NCI-H2227 treated with DMSO at 0.1 percent for 48 hours (cell line): ENCODE data around the gene CUX1.

Experiments used
- DNase-seq: peaks from one replicate; lab custom pipeline; 2025; lab: John Stamatoyannopoulos, UW

CUX1 gene

DNA sequence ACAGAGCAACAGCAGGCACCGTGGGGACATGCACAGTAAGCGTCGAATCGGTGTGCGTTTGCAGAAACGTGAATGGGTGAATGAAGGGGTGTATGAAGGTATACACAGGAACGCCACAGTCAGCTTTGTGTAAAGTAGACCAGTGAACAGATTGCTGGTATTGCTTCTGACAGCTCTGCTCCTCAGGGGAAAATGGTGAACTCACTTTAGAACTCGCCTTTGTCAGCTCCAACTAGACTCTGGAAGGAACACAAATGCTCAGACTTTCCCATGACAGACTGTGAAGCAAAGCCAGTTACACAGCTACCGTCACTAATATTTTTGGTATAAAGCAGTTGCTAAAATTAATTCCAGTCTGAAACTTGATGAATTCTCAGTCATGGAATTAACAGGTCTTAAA is 78.9 kb downstream of the CUX1 start:
- DNase-seq, result no peak

DNA sequence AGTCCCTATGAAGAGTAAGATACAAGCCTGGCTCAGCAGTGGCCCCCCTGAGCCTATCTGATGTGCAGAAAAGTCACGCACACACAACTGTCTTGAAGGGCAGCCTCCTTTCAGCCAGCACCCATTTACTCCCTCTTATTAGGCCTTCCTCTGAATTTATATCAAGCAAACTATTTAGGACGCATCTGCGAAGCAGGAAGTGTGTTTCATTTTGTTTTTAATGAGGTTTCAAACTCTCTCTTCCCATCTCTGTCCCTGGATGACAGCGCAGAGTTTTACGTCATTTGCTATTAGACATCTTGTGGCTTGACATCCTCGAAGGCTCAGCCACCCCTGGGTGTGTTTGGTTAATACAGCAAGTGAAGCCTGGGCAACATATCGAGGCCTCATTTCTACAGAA is 79.5 kb downstream of the CUX1 start:
- DNase-seq, result no peak

DNA sequence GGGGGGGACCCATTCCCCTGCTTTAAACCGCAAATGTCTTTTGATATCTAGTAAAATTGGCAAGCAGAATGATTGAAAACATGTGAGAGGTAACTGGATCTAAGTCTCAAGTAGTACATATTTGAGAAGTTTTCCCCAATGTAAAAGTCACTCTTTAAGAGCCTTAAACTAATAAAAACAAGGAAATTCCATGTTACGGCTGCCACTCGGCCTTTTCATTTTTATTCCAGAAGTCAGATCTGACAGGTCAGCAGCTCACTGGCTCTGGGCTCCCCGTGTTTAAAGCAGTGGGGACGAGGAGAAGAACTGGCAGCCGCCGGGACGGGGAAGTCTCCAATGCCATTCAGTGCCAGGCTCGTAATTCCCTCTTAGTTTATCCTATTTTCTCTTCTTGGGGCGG is 80.7 kb downstream of the CUX1 start:
- DNase-seq, result no peak

DNA sequence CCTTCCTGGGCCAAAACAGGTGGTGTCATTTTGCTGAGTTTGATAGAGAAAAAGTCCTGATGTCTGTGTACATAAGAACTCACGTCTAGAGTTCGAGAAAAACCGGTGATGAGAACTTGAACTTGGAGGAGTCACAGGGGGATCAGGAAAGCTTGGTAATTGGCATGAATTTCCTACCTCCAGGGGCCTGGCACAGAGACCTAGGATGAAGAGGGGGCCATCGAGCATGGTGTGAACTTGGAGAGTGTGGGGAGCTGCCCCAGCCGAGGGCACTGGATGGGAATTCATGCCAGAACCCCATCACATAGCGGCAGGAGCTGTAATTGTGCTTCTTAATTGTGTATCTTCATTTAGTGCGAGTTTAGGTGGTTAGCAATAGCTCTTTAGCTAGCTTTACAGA is 82.2 kb downstream of the CUX1 start:
- no peak for DNase-seq

DNA sequence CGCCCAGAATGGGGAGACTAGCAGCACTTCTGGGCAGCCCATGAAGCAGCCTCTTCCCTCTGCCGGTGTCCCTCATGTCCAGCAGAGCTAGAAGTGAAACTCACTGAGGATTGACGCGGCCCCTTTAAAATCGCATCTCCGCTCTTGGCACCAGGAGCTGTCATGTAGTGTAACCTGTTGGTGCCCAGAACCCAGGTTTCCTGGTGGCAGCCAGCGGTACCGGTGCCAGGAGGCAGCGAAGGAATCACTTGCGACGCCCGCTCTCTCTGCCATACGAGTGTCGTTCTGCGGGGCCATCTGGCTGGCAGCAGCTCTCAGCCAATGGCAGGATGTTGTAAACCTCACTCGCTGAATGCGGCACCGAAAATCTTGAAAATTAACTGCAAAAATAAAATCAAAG is 82.7 kb downstream of the CUX1 start:
- no peak for DNase-seq

DNA sequence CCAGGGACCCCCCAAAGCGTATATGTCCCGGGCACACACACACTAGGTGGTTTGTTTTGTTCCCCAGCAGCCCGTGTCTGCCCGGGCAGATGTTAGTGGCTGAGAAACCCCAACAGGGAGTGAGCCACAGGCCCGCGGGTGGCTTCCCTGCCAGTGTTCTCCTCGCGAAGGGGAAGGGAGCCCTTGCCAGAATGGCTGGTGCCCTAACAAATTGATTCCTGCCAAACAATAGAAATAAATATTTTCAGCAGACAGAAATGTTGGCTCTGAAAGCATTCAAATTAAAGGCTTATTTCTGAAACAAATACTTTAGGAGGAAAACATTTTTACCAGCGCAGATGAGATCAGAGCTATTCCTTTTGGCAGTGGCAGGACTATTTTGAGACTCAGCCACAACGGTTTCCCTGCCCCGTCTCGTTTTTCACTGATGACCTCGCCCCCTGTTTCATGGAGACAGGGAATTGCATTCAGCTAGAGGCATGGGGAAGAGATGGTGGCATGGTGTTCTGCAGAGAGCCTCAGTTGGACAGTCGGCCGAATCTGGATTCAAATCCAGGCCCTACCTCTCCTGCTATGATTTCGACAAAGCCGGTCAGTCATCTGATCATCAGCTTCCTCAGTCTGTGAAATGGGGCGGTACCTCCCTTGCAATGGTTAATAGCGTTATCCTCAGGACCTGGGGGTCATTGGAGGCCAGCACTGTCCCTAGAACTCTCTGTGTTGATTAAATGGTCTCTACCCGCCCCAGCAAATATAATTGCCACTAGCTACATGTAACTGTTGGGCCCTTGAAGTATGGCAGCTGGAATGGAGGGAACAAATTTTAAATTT is 84.5 kb downstream of the CUX1 start:
- DNase-seq, result no peak

DNA sequence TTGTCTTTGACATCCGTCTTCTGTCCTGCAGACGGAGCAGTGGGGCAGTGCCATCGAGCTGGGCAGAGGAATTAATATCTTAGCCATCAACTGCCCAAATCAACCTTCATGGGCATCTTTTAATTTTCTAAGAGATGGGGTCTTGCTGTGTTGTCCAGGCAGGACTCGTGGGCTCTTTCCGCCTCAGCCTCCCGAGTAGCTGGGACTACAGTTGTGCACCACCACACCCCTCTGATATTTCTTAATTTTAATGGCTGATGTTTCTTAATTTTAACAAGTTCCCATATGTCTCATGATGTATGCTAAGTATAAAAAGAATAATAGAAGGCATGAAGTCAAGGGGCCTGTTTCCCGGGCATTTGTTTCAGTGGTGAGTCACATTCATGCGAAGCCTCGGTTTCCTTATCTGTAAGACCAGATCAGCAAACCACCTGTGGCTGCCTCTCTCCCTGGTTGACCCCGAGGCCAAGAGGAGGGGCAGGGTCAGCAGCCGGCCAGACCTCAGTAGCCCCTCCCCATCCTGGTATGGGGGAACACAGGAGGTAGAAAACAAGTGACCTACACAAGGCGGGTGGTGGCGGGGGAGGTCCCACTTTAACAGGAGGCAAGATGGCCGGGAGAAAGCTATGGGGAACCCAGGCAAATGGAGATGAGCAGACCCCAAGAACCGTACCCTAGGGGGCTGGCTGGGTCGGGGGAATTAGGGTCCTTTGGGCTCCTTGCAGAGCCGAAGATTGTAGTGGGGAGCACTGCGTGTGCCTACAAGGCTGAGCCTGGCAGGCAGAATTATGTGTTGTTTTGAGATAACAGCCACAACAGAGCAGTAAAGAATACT is 85.5 kb downstream of the CUX1 start:
- no peak for DNase-seq

DNA sequence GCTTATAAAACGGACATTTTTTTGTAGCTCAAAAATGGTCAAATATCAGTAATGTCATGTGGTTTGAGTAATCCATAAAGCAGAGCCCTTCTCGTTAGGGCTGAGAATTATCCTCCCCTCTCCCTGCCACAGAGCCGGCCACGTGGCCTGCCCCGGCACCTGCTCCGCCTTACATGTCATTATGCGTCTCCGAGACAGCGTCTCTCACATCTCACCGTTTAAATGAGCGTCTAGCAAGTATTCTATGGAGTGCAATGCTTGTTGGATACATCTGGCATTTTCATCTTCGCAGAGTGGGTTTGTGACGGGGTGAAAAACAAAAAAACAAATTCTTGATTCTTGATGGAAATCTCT is 86.1 kb downstream of the CUX1 start:
- DNase-seq, result no peak

DNA sequence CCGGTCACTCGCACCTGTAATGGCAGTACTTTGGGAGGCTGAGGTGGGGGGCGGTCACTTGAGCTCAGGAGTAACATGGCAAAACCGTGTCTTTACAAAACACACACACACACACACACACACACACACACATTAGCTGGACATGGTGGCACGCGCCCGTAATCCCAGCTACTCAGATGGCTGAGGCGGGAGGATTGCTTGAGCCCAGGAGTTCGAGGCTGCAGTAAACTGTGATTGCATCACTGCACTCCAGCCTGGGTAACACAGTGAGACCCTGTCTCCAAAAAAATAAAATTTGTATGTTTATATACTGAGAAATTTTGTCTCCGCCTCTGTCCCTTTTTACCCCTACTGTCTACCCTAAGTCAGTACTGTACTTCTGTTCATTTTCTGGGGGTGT is 86.6 kb downstream of the CUX1 start:
- no peak for DNase-seq

DNA sequence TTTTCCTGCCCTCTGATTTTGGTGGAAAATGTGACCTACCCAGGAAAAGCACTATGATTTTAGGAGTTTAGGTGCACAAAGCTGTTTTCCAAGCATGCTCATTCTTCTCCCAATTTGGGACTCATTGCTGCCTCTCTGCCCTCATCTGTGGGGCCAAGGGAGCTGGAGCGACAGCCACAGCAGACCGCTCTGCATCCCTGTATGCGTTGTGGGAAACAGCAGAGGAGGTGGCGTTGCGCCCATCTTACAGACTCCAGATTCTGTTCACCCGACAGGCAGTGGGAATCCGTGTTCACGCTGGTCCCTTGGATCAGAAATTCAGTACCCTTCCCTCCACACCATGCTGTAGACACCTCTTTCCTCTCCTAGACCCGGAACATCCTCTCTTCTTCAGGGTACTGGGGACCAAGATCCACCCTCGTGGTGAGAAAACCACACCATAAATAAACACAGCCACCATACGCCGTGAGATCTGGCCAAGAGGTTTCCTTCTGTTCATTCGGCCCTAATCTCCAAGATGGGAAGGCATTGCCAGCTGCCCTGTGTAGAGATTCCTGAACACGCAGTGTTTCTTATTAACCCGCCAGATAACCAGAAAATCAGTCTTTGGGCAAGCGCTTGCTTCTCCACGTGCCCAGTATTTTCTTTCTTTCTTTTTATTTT is 87.9 kb downstream of the CUX1 start:
- DNase-seq, result no peak

DNA sequence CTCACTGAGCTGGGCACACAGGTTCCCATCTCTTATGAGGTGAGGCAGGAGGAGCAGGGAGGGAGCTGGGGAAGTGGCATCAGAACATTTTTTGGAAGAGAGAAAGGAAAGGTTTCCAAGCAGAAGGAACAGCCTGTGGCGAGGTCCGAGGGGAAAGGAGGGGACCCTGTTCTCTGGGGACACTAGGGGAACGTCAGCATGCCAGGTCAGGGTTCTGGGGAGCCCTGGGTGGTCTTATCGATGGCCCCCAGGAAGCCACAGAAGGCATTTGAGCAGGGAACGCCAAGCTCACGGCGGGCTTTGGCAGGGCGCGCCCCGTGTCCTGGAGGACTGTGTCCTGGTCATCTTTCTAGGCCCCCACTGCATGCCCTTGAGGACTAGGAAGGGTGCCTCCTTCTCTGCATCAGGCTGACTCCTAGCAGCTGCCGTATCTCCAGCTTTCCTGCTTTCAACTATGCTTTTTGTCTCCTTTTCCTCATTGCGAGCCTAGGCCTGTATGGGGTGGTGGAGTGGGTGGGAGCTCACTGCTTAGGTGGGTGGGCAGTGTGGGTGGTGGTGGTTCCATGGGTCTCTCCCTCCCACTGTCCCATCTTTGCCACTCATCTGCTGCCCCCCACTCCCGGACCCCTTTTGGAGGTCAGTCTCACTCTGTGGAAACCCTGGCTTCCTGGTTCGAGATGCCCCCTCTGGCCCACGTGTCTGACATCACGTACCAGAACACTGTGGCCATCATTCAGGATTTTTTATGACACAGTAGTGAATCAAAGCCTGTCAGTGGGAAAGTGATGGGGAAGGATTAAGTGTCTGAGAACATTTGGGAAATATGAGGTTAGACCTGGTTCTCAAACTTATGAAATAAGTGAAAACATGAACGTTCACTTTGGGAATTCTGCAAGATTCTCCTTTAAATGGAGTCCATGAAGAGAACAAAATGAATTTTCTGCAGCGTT is 89.1 kb downstream of the CUX1 start:
- DNase-seq, result no peak

DNA sequence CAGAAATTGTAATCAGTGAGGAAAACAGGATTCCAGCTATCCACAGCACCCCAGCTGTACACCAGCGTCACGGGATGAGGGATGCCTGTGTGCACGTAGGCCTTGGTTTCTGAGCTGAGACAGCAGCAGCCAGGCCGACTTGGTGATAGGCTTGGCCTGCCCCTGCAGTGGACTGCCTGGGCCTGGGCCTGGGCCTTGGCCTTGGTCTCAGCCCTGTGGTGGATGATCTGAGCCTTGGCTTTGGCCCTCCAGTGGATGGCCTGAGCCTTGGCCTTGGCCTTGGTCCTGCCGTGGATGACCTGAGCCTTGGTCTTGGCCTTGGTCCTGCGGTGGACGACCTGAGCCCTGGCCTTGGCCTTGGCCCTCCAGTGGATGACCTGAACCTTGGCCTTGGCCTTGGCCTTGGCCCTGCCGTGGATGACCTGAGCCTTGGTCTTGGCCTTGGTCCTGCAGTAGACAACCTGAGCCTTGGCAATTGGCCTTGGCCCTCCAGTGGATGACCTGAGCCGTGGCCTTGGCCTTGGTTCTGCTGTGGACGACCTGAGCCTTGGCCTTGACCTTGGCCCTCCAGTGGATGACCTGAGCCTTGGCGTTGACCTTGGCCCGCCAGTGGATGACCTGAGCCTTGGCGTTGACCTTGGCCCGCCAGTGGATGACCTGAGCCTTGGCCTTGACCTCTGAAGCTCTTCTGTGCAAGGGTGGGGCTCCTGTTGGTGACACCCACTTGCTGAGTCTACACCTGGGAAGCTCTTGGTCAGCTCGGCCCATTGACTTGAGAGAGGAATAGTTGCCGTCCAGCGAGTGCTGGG is 93.8 kb downstream of the CUX1 start:
- no peak for DNase-seq

DNA sequence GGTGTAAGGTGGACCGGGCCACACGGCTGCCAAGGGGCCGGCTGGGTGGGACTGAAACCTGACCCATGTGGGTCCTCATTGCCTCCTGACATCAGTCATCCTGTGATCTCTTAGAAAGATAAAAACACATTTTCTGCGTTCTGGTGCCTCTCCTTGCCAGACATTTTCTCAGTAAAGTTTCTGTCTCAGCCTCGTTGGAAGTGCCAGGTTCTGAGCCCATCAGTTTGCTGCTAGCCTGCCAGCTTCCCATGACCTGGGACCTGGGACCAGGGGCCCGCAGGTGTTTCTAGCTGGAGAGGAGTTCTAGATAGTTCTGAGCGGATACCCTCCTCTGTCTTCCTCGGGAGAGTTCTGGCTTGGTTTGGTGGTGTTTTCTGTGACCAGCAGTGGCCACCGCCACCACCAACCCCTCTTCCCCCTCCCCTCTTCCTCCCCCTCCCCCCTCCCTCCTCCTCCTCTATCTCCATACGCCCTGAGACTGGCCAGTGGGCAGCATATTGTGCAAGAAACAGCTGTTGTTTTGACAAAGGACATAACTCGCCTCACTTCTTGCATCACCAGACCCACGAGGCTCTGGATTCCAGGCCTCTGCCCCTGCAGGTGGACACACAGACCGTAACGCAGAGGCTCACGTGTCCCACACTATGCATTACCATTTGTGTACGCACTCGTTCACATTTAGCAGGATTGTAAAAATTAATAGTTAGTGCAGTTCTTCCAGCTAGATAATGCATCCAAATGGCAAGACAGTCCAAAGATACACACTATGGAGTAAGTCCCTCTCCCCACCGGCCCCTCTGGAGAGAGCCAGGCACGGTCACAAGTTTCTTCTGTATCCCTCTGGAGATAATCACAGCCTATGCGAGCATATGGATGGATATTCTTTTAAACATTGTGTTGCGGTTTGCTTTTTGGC is 94.6 kb downstream of the CUX1 start:
- DNase-seq, result no peak

DNA sequence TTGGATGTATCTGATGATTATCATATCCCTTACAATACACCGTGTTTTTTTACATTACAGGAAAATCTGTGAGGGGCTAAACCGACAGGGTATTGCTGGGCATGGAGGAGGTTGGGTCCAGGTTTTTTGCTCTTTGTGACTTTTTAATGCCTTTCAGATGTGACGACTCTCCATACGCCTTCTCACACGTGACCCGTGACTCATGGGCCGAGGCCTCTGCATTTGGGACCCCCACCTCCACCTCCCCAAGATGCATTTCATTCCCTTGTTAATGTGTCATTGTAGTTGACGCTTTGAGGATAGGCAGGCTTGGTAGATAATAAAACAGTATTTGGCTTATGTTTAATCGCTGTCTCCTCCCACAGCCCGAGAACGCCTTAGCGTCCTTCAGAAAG is 95.3 kb downstream of the CUX1 start:
- DNase-seq, result no peak

DNA sequence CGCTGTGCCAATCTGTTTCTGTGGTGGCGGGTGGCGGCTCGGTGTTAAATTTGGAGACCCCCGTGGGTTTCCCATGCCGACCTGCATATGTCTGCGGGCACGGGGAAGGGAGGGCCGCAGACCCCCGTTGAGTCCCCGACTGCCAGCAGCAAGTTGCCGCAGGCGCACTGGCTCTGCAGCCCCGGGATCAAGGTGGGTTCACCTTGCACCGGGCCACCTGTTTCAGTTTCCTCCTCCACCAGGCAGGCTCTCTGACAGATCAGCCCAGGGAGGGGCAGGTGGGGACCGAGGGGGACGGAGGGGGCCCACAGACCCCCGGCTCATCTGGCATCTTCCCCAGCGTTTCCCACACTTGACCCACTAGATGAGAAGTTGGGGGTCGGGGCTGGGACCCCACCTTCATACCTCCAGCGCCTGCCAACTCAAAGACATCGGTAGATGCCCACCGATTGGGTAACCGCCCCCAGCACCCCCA is 95.9 kb downstream of the CUX1 start:
- no peak for DNase-seq

DNA sequence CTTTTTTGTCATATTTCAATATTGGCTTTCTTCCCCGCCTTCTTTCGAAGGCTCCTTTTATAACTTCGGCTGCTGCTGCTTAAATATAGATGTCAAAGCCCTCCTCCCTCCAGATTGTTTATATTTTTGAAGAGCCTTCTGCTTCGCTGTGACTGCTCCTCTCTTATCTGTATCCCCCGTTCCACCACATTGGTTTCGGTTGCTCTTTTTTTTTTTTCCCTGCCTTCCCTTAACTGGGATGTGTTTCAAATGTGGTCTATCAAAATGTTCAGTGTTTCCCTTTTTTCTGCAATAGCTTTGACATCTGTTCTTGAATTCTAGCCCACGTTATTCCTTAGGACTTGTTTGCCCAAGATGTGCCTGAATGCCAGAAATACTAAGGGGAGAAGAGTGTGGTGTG is 96.4 kb downstream of the CUX1 start:
- DNase-seq, result no peak

DNA sequence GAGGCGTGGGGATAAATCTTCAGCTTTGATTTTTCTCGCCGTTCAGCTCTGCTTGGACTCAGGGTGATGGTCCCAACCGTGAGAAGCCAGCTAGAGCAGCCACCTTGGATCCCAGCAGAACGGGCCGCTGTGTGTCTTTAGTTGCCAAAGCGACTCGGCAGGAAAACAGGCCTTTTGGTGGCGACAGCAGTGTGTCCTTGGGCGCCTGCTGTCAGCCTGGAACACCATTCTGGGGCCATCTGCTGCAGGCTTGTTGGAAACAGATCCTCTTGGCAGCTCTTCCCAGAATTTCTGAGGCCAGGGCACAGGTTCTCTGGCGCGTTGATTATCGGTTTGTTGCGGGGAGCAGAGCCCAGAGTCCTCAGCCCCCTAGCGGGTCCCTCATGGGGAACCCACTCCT is 97.6 kb downstream of the CUX1 start:
- no peak for DNase-seq

DNA sequence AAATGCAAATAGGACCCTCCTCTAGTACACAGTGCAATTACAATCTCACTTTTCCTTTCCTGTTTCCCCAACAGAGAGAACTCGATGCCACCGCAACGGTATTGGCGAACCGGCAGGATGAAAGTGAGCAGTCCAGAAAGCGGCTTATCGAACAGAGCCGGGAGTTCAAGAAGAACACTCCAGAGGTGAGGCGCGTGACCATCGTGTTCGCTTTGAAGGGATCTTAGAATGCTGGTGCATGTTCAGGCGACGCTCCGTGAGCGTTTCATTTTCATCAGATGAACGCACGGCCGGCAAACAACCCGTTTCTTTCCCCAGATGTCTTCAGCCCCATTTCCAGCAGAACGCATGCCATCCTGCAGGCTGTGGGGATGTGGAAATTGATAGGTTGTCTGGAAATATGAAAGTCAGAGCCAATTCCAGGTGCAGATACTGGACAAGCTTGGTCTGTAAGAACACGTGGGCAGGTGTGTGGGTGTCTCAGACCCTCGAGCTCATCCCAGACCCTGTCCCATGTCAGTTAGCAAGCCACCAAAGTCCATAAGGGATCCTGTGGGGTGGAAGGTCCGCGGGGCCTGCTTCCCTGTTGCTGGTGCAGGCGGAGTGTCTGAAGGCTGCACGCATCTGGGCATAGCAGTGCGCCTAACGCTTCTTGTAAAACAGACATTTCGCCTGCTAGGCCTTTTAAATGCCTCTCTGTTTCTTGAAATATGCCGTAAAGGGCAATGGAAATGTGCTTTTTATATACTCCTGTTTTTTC is 98.8 kb downstream of the CUX1 start:
- no peak for DNase-seq

DNA sequence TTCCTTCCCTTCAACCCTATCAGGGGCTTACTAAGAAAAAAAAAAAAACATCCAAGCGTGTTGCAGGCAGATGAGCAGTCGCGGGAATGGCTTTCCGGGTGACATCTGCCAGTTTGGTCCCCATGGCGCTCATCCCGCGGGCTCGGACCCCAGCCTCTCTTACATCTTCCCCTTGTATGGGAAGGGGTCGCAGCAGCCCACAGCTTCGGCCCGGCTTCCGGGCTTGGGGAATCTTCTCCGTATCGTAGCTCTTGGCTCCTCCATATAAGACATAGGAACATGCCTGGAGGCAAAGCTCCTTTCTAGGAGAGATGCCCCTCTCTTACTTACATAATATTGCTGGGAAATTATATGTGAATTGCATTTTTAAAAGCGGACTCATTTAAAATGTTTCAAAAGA is 99.5 kb downstream of the CUX1 start:
- no peak for DNase-seq
